Esophagus muscularis mucosa (tissue), 4 donors: ENCODE measurements around the gene CGB7. TPM values are rescaled to one million over a fixed set of nuclear protein-coding genes. Genes with fewer than 3 reads are reported as not detected.
"Not testable (repeated sequence)": the region's sequence is repeated elsewhere in the genome, so short reads cannot be mapped to it uniquely, and the experiment has no call there.

ENCODE experiments used
- DNase-seq: peaks from one replicate; pipeline ENCODE4 v3.0.0-alpha.2; 2017; ENCODE audit errors: extremely low spot score
- H3K27ac ChIP-seq, 4 donors: fragments of 200-600 bp; sonication (generic); replicated peaks in 1 of 4; 1 replicate in 3 of 4; 2 replicates in 1 of 4; pipeline ENCODE4 v1.5.1; 2016 to 2019; ENCODE audit warnings: mild to moderate bottlenecking in 1 of 4
- H3K27me3 ChIP-seq, 4 donors: fragments of 200-600 bp; sonication (generic); one replicate each; pipeline versions ENCODE4 v1.5.1 to v1.6.0; 2016 to 2019
- H3K36me3 ChIP-seq, 4 donors: fragments of 200-600 bp; sonication (generic); one replicate each; pipeline ENCODE4 v1.5.1; 2016 to 2019
- H3K4me1 ChIP-seq, 4 donors: fragments of 200-600 bp; sonication (generic); one replicate each; pipeline ENCODE4 v1.5.1; 2016 to 2019
- H3K4me3 ChIP-seq, 4 donors: fragments of 200-600 bp; sonication (generic); 1 replicate in 2 of 4; 2 replicates in 2 of 4; pipeline ENCODE4 v1.5.1; 2016 to 2019; ENCODE audit warnings: mild to moderate bottlenecking in 4 of 4, moderate library complexity in 1 of 4
- H3K9me3 ChIP-seq, 4 donors: fragments of 200-600 bp; sonication (generic); 1 replicate in 3 of 4; 2 replicates in 1 of 4; pipeline ENCODE4 v1.5.1; 2016 to 2019
- EP300 ChIP-seq: sonication (generic); formaldehyde crosslinking; IDR thresholded peaks from one replicate; pipeline ENCODE4 v1.6.1; 2017; ENCODE audit warnings: antibody characterized with exemption
- POLR2A ChIP-seq: fragments of 450-650 bp; IDR thresholded peaks from one replicate; pipeline ENCODE4 v1.6.1; 2017; ENCODE audit warnings: antibody characterized with exemption, moderate library complexity, mild to moderate bottlenecking, low read depth
- POLR2AphosphoS5 ChIP-seq, 2 donors: sonication (generic); formaldehyde crosslinking; IDR thresholded peaks; one replicate each; pipeline ENCODE4 v1.6.1; 2017; ENCODE audit warnings: antibody characterized with exemption in 2 of 2
- WGBS: methylation state at CpG from one replicate; pipeline ENCODE4 v1.1.5; 2018; 5-methylcytosine and 5-hydroxymethylcytosine counted together
- intact Hi-C: fragments of 100-400 bp; cut with DNase I; formaldehyde crosslinking; loops from one replicate; pipeline ENCODE4 v1.15.1; 2023
- total RNA-seq, 4 donors: library from RNA; depleted of rRNA; stranded (reverse); fragments of >200 nt; gene quantifications; one replicate each; pipeline versions ENCODE4 v1.1.0 to v1.2.1, GENCODE V29; 2016
- TF ChIP-seq, protein P1 (sequence below), 3 experiments: fragments of 200-600 bp in 2 of 3; fragments of 450-650 bp in 1 of 3; sonication (generic) in 2 of 3; IDR thresholded peaks; one replicate each; pipeline ENCODE4 v1.5.1; 2017 to 2019; ENCODE audit warnings: antibody characterized with exemption in 3 of 3, mild to moderate bottlenecking in 2 of 3, moderate library complexity in 1 of 3

The CGB7 gene
- total RNA-seq, 4 donors from 2014 or later, result not detected

- Histone ChIP-seq H3K36me3 (peaks cover 0 to 22% (median 20%) of the 10 kb centered on the region in 4 donors), H3K27ac (no peak overlapping the region), H3K9me3 (no peaks in the 10 kb centered on the region), H3K4me3 (peak overlapping the region; percentile 53 to 64 (median 55)), H3K27me3 (peaks cover 0 to 41% (median 14%) of the 10 kb centered on the region in 4 donors), H3K4me1 (peaks cover 19 to 30% (median 26%) of the 10 kb centered on the region in 4 donors)
- intact Hi-C loops, result no loop called here
- 11% methylated on average over 27 of the region's 41 CpGs for WGBS
- TF ChIP-seq EP300 (no peak), POLR2AphosphoS5 (IDR thresholded peaks at IDR 0.05) (no peak), POLR2A (no peak)
- TF ChIP-seq, protein P1, sequence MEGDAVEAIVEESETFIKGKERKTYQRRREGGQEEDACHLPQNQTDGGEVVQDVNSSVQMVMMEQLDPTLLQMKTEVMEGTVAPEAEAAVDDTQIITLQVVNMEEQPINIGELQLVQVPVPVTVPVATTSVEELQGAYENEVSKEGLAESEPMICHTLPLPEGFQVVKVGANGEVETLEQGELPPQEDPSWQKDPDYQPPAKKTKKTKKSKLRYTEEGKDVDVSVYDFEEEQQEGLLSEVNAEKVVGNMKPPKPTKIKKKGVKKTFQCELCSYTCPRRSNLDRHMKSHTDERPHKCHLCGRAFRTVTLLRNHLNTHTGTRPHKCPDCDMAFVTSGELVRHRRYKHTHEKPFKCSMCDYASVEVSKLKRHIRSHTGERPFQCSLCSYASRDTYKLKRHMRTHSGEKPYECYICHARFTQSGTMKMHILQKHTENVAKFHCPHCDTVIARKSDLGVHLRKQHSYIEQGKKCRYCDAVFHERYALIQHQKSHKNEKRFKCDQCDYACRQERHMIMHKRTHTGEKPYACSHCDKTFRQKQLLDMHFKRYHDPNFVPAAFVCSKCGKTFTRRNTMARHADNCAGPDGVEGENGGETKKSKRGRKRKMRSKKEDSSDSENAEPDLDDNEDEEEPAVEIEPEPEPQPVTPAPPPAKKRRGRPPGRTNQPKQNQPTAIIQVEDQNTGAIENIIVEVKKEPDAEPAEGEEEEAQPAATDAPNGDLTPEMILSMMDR (IDR thresholded peaks at IDR 0.05), result no peak
- DNase-seq, result no peak
Observed at GRCh38 chr19:49019242-49019932, 38.2 kb downstream of the CGB7 start.

- H3K4me3 ChIP-seq, result peak overlapping the region; percentile 53 to 64 (median 55)
- DNase-seq, H3K9me3 ChIP-seq, H3K27ac ChIP-seq, intact Hi-C loops: not testable (repeated sequence)
- peaks cover 0 to 41% (median 14%) of the 10 kb centered on the region in 4 donors for H3K27me3 ChIP-seq
- peaks cover 0 to 30% (median 28%) of the 10 kb centered on the region in 4 donors for H3K36me3 ChIP-seq
- 2% methylated on average over 16 of the region's 50 CpGs for WGBS
- peaks cover 19 to 30% (median 26%) of the 10 kb centered on the region in 4 donors for H3K4me1 ChIP-seq
Observed at GRCh38 chr19:49018388-49019241, 38.9 kb downstream of the CGB7 start.

- H3K9me3 ChIP-seq, result no peaks in the 10 kb centered on the region
- intact Hi-C loops, result no loop called here
- 0% methylated on average over 6 of the region's 62 CpGs for WGBS
- TF ChIP-seq, protein P1 (IDR thresholded peaks at IDR 0.05), result peak; percentile 22 to 59 (median 23)
- no peak for TF ChIP-seq POLR2AphosphoS5 (IDR thresholded peaks at IDR 0.05)
- peak overlapping the region; percentile 53 to 64 (median 55) for H3K4me3 ChIP-seq
- peaks cover 19 to 30% (median 26%) of the 10 kb centered on the region in 4 donors for H3K4me1 ChIP-seq
- H3K36me3 ChIP-seq, result peaks cover 0 to 37% (median 32%) of the 10 kb centered on the region in 4 donors
- no peak overlapping the region for H3K27ac ChIP-seq
- DNase-seq, result no peak
- peaks cover 0 to 41% (median 14%) of the 10 kb centered on the region in 4 donors for H3K27me3 ChIP-seq
Observed at GRCh38 chr19:49017666-49018351, 39.7 kb downstream of the CGB7 start.

DNA sequence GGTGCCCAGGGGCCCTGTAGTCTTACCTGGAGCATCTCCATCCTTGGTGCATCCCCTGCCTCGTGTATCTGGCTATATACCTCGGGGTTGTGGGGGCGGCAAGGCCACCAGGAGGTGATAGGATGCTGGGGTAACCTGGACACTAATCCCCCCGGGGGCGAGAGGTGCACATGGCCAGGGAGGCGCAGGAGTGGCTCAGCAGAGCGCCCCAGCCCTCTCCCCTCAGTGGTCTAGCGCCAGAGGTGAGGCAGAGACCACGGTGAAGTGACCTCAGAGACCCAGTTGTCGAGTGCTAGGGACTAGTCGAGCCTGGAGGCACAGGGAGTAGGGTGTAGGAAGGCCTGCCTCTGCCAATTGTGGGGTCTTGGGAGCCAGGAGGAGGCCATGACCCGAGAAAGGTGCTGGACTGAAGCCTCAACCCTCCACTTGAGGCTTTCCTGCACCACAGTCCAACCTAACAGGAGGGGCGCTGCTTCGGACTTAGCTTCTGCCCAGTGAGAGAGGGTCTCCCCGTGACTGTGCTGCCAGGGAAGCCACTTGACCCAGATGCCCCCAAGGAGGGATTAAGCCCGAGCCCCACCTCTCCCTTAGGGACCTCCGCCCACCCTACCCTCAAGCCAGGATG lies 40.4 kb downstream of the CGB7 start, which contains the start of gene LHB:
LHB (minus strand) TSS at position 51 of the 625 bp plus-strand sequence; CDS start at position 41, 10 bp downstream.
- Histone ChIP-seq H3K27me3 (peaks cover 0 to 41% (median 14%) of the 10 kb centered on the region in 4 donors), H3K9me3 (no peaks in the 10 kb centered on the region), H3K36me3 (peaks cover 0 to 43% (median 38%) of the 10 kb centered on the region in 4 donors), H3K4me3 (peak within 1 kb of the TSS; percentile 53 to 64 (median 55)), H3K4me1 (peaks cover 19 to 30% (median 26%) of the 10 kb centered on the region in 4 donors), H3K27ac (no peak within 1 kb of the TSS)
- 90% methylated on average over 12 of the region's 17 CpGs for WGBS
- intact Hi-C loops, result no loop called here
- TF ChIP-seq POLR2AphosphoS5 (IDR thresholded peaks at IDR 0.05) (no peak), EP300 (no peak), POLR2A (no peak)
- TF ChIP-seq, protein P1 (IDR thresholded peaks at IDR 0.05), result no peak
- DNase-seq, result no peak
